ENCODE measurements around the gene TAS2R41.
"Not testable (repeated sequence)": the region's sequence is repeated elsewhere in the genome, so short reads cannot be mapped to it uniquely, and the experiment has no call there.

Gene TAS2R41

DNA sequence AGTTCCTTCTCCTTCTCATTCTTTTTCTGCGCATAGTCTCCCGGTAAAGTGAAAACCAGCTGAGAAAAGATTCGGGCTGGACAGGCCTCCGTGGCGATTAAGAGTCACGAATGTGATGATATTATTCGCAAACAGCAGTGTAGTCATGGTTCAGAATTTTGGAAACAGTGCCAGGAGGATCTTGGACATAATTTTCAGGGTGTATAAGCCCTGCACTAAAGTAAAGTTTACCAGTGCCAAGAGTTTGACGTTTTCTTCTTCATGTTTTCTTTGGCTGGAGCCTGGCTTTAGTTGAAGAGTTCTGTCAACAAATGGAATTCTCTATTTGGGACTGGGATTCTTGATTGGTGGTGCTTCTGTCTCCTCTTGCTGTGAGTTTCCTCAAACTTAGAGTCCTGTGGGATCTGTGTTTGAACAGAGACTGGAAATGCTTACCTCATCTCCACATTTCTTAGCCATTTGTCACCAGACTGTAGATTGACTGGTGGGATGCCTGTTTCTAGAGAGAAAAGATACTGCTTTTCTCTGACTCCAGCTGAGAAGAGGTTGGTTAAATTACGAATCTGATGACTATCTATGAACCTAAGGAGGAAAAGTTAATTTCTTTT is 44.7 kb downstream of the TAS2R41 start:
- not testable (repeated sequence) for FAIRE-seq

Data from TTC549 (cell line).